Activated T-cell treated with anti-CD3 and anti-CD28 coated beads, Interleukin-2, amount 50 U/mL, for 72 hours (primary cell): Measurements from ENCODE around the gene PTGIR. TPM values are rescaled to one million over a fixed set of nuclear protein-coding genes. Genes with fewer than 3 reads are reported as not detected.

ENCODE experiments used
- ATAC-seq, 2 donors: fragments of 150-1000 bp; cut with Tn5 transposase; replicated peaks in 1 of 2; 2 replicates each; pipeline ENCODE4 v1.10.0; 2021; ENCODE audit warnings: moderate library complexity in 2 of 2, mild to moderate bottlenecking in 1 of 2
- DNase-seq, 2 donors: peaks; one replicate each; pipeline ENCODE4 v3.0.0; 2021 to 2022; ENCODE audit warnings: mixed read lengths in 1 of 2
- H3K27ac Mint-ChIP-seq: one replicate; pipeline ENCODE4 v1.8.0; 2022; ENCODE audit warnings: mild to moderate bottlenecking, moderate library complexity, mixed read lengths
- H3K27me3 Mint-ChIP-seq: one replicate; pipeline ENCODE4 v1.8.0; 2022; ENCODE audit warnings: low read depth, mixed read lengths
- H3K36me3 Mint-ChIP-seq, 2 donors: one replicate each; pipeline ENCODE4 v1.8.0; 2022; ENCODE audit warnings: mixed read lengths in 2 of 2, mild to moderate bottlenecking in 1 of 2; ENCODE audit not compliant: insufficient read depth in 2 of 2
- H3K4me1 Mint-ChIP-seq: one replicate; pipeline ENCODE4 v1.8.0; 2022; ENCODE audit warnings: low read depth, mixed read lengths
- H3K4me3 Mint-ChIP-seq, 2 donors: one replicate each; pipeline ENCODE4 v1.8.0; 2022; ENCODE audit warnings: mild to moderate bottlenecking in 2 of 2, mixed read lengths in 2 of 2, moderate library complexity in 2 of 2
- H3K9me3 Mint-ChIP-seq, 2 donors: one replicate each; pipeline ENCODE4 v1.8.0; 2022; ENCODE audit warnings: mixed read lengths in 2 of 2
- total RNA-seq, 2 donors: library from RNA; stranded (reverse); gene quantifications; one replicate each; pipeline ENCODE4 v1.2.3, GENCODE V29; 2022

PTGIR gene
- total RNA-seq, 2 donors from 2014 or later, result 32.4 to 47.1 TPM

- H3K4me1 Mint-ChIP-seq, result peaks cover 92% of the 10 kb centered on the region
- peak overlapping the region; percentile 58 to 95 for H3K4me3 Mint-ChIP-seq
Measured at GRCh38 chr19:46617601-46618000, 7.3 kb downstream of the PTGIR start.

DNA sequence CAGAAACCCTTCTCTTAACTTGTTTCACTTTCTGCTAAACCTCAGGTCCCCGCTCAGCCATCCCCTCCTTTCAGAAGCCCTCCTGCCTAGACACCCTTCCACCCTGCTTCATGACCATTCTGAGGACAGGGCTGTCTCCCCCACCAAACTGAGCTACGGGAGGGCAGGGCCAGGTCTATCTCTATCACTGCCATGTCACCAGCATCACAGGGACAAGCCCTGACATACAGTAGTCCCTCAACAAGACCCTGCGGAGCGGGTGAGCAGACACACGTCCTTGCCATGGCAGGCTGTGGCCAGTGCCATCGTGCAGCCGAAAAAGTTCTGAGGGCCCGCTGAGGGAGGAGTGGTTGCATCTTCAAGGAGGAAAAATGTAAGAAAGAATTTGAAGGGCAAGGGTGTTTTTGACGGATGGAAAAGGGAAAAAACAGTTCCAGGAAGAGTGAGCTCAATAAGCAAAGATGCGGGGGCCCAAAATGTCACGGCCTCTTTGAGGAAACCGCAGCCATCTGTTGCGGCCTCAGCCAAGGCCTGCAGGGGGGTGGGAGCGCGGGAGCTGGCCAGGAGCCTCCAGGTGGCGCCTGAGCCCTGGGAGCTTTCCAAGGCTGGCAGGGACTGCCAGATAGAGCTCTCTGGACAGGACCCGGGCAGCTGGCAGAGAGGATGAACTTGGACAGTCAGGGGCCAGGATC, 8.1 kb downstream of the PTGIR start:
- Mint-ChIP-seq H3K4me1 (peaks cover 92% of the 10 kb centered on the region), H3K4me3 (peak overlapping the region; percentile 82 to 95), H3K36me3 (peaks cover 4 to 9% of the 10 kb centered on the region in 2 donors), H3K9me3 (no peaks in the 10 kb centered on the region), H3K27me3 (no peaks in the 10 kb centered on the region), H3K27ac (peak overlapping the region; percentile 83)
- DNase-seq (peak; percentile 74 to 78), ATAC-seq (peak; percentile 46 to 49)

More at GRCh38 chr19:46617601-46618000, 7.3 kb downstream of the PTGIR start:
- Mint-ChIP-seq H3K36me3 (peaks cover 7 to 17% of the 10 kb centered on the region in 2 donors), H3K27ac (no peak overlapping the region), H3K27me3 (no peaks in the 10 kb centered on the region), H3K9me3 (no peaks in the 10 kb centered on the region)
- DNase-seq (peak in 1 of 2 donors; percentile 32), ATAC-seq (peak; percentile 7 to 8)

DNA sequence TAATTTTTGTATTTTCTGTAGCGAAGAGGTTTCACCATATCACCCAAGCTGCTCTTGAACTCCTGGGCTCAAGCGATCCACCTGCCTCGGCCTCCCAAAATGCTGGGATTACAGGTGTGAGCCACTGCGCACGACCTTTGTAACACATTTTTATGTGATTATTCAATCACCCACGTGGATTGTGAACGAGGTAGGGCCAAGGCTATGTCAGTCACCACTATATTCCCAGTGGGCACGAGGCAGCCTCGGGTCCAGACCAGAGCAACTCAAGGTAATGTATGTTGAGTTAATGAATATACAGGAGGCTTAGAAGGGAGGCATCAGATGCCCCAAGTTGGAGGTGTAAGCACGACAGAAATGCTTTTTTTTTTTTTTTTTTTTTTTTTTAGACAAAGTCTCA, 8.9 kb downstream of the PTGIR start:
- H3K9me3 Mint-ChIP-seq, result no peaks in the 10 kb centered on the region
- ATAC-seq, result no peak
- DNase-seq, result no peak
- peak overlapping the region; percentile 58 for H3K4me3 Mint-ChIP-seq
- H3K27me3 Mint-ChIP-seq, result no peaks in the 10 kb centered on the region
- H3K4me1 Mint-ChIP-seq, result peaks cover 92% of the 10 kb centered on the region
- H3K36me3 Mint-ChIP-seq, result peaks cover 4 to 10% of the 10 kb centered on the region in 2 donors
- H3K27ac Mint-ChIP-seq, result no peak overlapping the region

DNA sequence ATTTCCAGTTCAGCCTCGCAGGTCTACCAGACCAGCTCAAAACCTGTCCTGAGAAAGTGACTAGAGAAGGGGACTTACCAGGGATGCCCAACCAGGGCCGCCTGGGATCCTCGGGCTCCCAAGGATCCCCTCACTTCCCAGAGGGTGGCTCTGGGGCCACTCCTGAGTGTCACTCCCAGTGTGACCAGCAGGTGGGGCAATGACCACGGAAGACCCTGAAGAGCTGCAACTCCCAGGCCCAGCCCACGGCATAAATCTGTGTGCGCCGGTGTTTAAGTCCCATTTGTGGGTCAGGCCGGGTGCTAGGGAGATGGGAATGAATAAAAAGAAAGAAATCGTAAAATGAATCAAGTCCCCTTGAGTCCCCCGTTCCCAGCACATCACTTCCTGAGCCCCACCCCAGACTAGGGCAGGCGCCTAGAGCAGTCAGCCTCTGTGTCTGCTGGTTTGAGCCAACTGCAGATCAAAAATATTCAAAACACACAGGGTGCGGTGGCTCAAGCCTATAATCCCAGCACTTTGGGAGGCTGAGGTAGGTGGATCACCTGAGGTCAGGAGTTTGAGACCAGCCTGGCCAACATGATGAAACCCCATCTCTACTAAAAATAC, 10.7 kb downstream of the PTGIR start:
- Mint-ChIP-seq H3K27me3 (no peaks in the 10 kb centered on the region), H3K4me1 (peaks cover 85% of the 10 kb centered on the region), H3K9me3 (no peaks in the 10 kb centered on the region), H3K4me3 (peak overlapping the region; percentile 58 to 76), H3K36me3 (peaks cover 6 to 13% of the 10 kb centered on the region in 2 donors), H3K27ac (peak overlapping the region; percentile 79)
- ATAC-seq, result peak; percentile 54 to 61
- peak; percentile 85 to 91 for DNase-seq

- H3K27me3 Mint-ChIP-seq, result no peaks in the 10 kb centered on the region
- no peak overlapping the region for H3K27ac Mint-ChIP-seq
Measured at GRCh38 chr19:46613525-46613924, 11.4 kb downstream of the PTGIR start.

GRCh38 chr19:46611776-46612175, 13.1 kb downstream of the PTGIR start:
- ATAC-seq (no peak), DNase-seq (no peak)
- peak overlapping the region; percentile 52 to 69 for H3K4me3 Mint-ChIP-seq
- peak overlapping the region; percentile 27 for H3K27ac Mint-ChIP-seq
- H3K27me3 Mint-ChIP-seq, result no peaks in the 10 kb centered on the region
- H3K9me3 Mint-ChIP-seq, result no peaks in the 10 kb centered on the region
- peaks cover 6 to 27% of the 10 kb centered on the region in 2 donors for H3K36me3 Mint-ChIP-seq
- H3K4me1 Mint-ChIP-seq, result peaks cover 67% of the 10 kb centered on the region

More at GRCh38 chr19:46613525-46613924, 11.4 kb downstream of the PTGIR start:
- no peak for DNase-seq
- Mint-ChIP-seq H3K4me3 (no peak overlapping the region), H3K4me1 (peaks cover 78% of the 10 kb centered on the region), H3K9me3 (no peaks in the 10 kb centered on the region), H3K36me3 (peaks cover 5 to 13% of the 10 kb centered on the region in 2 donors)
- ATAC-seq, result no peak

DNA sequence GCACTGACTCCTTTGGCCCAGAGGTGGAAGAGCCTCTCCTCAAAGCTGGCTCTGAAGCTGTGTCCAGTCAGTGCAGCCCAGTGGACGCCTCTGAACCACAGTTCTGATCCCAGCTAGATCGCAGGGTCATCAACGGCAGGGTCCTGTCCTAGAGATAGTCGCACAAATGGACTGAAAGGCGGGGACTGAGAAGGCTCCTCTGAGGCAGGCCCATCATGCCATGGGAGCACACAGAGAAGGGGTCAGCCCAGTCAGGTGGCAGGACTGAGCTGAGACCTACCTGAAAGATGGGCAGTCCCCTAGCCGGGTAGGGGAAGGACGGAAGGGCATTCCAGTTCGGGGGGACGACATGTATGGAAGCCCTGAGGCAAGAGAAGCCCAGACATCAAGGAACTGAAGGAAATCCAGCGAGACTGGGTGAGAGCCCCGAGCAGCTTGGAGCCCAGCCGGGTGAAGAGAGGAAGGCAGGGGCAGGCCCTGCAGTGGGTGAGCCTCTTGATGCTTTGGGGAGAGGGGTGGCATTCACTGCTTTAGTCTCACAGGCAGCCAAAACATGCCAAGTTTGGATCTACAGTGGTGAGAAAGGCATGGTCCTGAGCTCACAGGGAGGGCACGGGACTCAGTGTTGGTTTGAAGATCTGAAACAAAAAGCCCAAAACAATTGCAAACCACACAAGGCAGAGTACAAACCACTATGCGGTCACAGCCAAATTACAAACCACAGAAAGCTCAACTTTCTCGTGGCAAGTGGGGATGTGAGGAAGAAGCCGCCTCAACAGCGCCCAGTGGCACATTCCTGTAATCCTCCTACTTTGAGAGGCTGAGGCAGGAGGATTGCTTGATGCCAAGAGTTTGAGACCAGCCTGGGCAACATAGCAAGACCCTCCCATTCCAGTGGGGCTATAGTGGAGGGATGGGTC, 13.8 kb downstream of the PTGIR start:
- H3K4me1 Mint-ChIP-seq, result peaks cover 66% of the 10 kb centered on the region
- DNase-seq, result no peak
- peaks cover 9 to 33% of the 10 kb centered on the region in 2 donors for H3K36me3 Mint-ChIP-seq

DNA sequence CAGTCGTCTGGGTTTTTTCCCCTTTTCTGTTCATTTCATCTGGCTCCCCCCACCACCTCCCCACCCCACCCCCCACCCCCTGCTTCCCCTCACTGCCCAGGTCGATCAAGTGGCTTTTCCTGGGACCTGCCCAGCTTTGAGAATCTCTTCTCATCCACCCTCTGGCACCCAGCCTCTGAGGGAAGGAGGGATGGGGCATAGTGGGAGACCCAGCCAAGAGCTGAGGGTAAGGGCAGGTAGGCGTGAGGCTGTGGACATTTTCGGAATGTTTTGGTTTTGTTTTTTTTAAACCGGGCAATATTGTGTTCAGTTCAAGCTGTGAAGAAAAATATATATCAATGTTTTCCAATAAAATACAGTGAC, 14.5 kb downstream of the PTGIR start:
- Mint-ChIP-seq H3K4me1 (peaks cover 60% of the 10 kb centered on the region), H3K27me3 (no peaks in the 10 kb centered on the region), H3K4me3 (peak overlapping the region in 1 of 2 donors; percentile 69), H3K9me3 (no peaks in the 10 kb centered on the region), H3K36me3 (peaks cover 9 to 33% of the 10 kb centered on the region in 2 donors), H3K27ac (no peak overlapping the region)
- DNase-seq (no peak), ATAC-seq (no peak)

More for the DNA sequence above, 13.8 kb downstream of the PTGIR start:
- no peaks in the 10 kb centered on the region for H3K27me3 Mint-ChIP-seq
- no peaks in the 10 kb centered on the region for H3K9me3 Mint-ChIP-seq
- peak overlapping the region; percentile 52 to 69 for H3K4me3 Mint-ChIP-seq
- peak; percentile 10 to 50 for ATAC-seq
- peak overlapping the region; percentile 27 for H3K27ac Mint-ChIP-seq

GRCh38 chr19:46609511-46610412, 15.1 kb downstream of the PTGIR start:
- no peaks in the 10 kb centered on the region for H3K9me3 Mint-ChIP-seq
- no peak for ATAC-seq
- peaks cover 60% of the 10 kb centered on the region for H3K4me1 Mint-ChIP-seq
- no peak for DNase-seq
- H3K27ac Mint-ChIP-seq, result no peak overlapping the region
- H3K27me3 Mint-ChIP-seq, result no peaks in the 10 kb centered on the region
- H3K36me3 Mint-ChIP-seq, result peaks cover 9 to 33% of the 10 kb centered on the region in 2 donors
- no peak overlapping the region for H3K4me3 Mint-ChIP-seq

GRCh38 chr19:46608581-46609345, 16.1 kb downstream of the PTGIR start:
- peaks cover 9 to 33% of the 10 kb centered on the region in 2 donors for H3K36me3 Mint-ChIP-seq
- DNase-seq (no peak), ATAC-seq (no peak)
- no peak overlapping the region for H3K27ac Mint-ChIP-seq
- peaks cover 57% of the 10 kb centered on the region for H3K4me1 Mint-ChIP-seq
- H3K4me3 Mint-ChIP-seq, result no peak overlapping the region
- H3K27me3 Mint-ChIP-seq, result no peaks in the 10 kb centered on the region
- no peaks in the 10 kb centered on the region for H3K9me3 Mint-ChIP-seq

GRCh38 chr19:46608178-46608577, 16.7 kb downstream of the PTGIR start:
- peaks cover 58% of the 10 kb centered on the region for H3K4me1 Mint-ChIP-seq
- DNase-seq (no peak), ATAC-seq (no peak)
- no peaks in the 10 kb centered on the region for H3K27me3 Mint-ChIP-seq
- peaks cover 9 to 33% of the 10 kb centered on the region in 2 donors for H3K36me3 Mint-ChIP-seq
- no peak overlapping the region for H3K4me3 Mint-ChIP-seq
- no peak overlapping the region for H3K27ac Mint-ChIP-seq
- no peaks in the 10 kb centered on the region for H3K9me3 Mint-ChIP-seq
